ENCODE measurements around the gene PGA5. TPM values are rescaled to one million over a fixed set of nuclear protein-coding genes. Genes with fewer than 3 reads are reported as not detected.

The PGA5 gene
- total RNA-seq, 1 donor from 2014 or later, result not detected

- TF ChIP-seq CTCF (IDR thresholded peaks at IDR 0.05; ENCODE audit: borderline replicate concordance), result no peak
- H3K4me3 ChIP-seq, result no peak overlapping the region
- no peak for DNase-seq
- H3K27me3 ChIP-seq (ENCODE audit: low read depth), result no peaks in the 10 kb centered on the region
- intact Hi-C loops (cut with micrococcal nuclease), result no loop called here
- H3K9me3 ChIP-seq (replicated peaks), result no peaks in the 10 kb centered on the region
- no peaks in the 10 kb centered on the region for H3K4me1 ChIP-seq
- no peak overlapping the region for H3K27ac ChIP-seq (replicated peaks)
- H3K36me3 ChIP-seq, result no peaks in the 10 kb centered on the region
Observed at GRCh38 chr11:61268588-61269250, 27.7 kb downstream of the PGA5 start.

DNA sequence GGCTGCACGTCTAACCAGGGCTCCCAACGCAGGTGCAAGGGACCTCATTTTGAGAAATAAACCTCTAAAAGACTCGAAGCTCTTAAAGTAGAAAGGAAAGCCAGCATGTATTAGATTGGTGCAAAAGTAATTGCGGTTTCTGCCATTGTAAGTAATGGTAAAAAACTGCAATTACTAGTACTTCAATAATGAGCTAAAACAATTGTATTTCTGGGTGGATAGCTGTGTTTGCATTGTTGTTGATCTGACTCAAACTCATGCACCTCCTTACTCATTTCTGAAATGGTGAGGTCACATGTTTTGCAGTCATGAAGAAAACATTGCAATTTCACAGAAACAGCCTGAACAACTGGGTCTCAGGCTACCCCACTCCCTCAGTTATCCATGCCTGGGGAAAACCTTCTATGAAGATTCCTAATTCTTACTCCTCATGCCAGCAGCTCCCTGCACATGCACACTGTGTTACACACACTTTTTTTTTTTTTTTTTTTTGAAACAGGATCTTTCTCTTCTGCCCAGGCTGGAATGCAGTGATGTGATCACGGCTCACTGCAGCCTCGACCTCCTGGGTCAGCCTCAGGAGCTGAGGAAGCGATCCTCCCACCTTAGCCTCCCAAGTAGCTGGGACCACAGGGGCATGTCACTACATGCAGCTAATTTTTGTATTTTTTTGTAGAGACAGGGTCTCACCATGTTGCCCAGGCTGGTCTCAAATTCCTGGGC is 29.5 kb downstream of the PGA5 start:
- H3K4me1 ChIP-seq, result no peaks in the 10 kb centered on the region
- H3K27ac ChIP-seq (replicated peaks), result no peak overlapping the region
- H3K36me3 ChIP-seq, result no peaks in the 10 kb centered on the region
- no peak overlapping the region for H3K4me3 ChIP-seq
- TF ChIP-seq CTCF (IDR thresholded peaks at IDR 0.05; ENCODE audit: borderline replicate concordance), result no peak
- no peaks in the 10 kb centered on the region for H3K9me3 ChIP-seq (replicated peaks)
- intact Hi-C loops (cut with micrococcal nuclease), result no loop called here
- no peak for DNase-seq
- H3K27me3 ChIP-seq (ENCODE audit: low read depth), result no peaks in the 10 kb centered on the region

GRCh38 chr11:61272731-61273130 is 31.8 kb downstream of the PGA5 start:
- Histone ChIP-seq H3K4me1 (no peaks in the 10 kb centered on the region), H3K9me3 (replicated peaks) (no peaks in the 10 kb centered on the region), H3K4me3 (no peak overlapping the region), H3K27me3 (ENCODE audit: low read depth) (no peaks in the 10 kb centered on the region), H3K36me3 (no peaks in the 10 kb centered on the region), H3K27ac (replicated peaks) (no peak overlapping the region)
- intact Hi-C loops (cut with micrococcal nuclease), result no loop called here
- no peak for DNase-seq
- no peak for TF ChIP-seq CTCF (IDR thresholded peaks at IDR 0.05; ENCODE audit: borderline replicate concordance)

GRCh38 chr11:61273178-61274078 is 32.5 kb downstream of the PGA5 start:
- TF ChIP-seq CTCF (IDR thresholded peaks at IDR 0.05; ENCODE audit: borderline replicate concordance), result no peak
- intact Hi-C loops (cut with micrococcal nuclease), result no loop called here
- Histone ChIP-seq H3K9me3 (replicated peaks) (no peaks in the 10 kb centered on the region), H3K4me3 (no peak overlapping the region), H3K36me3 (no peaks in the 10 kb centered on the region), H3K27ac (replicated peaks) (no peak overlapping the region), H3K27me3 (ENCODE audit: low read depth) (no peaks in the 10 kb centered on the region), H3K4me1 (no peaks in the 10 kb centered on the region)
- DNase-seq, result no peak

DNA sequence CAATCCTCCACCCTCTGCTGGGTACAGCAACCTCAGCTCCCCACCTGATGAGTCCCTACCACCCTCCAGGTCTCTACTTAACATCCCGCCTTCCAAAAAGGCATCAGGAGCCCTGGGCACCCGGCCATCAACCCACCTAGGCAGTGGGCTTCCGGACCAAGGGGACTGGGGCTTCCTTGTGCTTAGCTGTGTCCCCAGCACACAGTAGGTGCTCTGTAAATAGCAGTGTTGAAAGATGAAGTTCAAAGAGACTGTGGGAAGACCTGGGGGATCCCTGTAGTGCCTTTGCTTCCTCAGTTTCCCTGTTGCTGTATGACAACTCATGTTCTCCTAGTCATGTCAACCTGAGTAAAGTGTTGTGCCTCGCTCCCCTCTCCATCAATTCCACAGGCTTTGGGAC is 33.1 kb downstream of the PGA5 start:
- intact Hi-C loops (cut with micrococcal nuclease), result no loop called here
- Histone ChIP-seq H3K36me3 (no peaks in the 10 kb centered on the region), H3K27ac (replicated peaks) (no peak overlapping the region), H3K4me3 (no peak overlapping the region), H3K27me3 (ENCODE audit: low read depth) (no peaks in the 10 kb centered on the region), H3K4me1 (no peaks in the 10 kb centered on the region), H3K9me3 (replicated peaks) (no peaks in the 10 kb centered on the region)
- TF ChIP-seq CTCF (IDR thresholded peaks at IDR 0.05; ENCODE audit: borderline replicate concordance), result no peak
- no peak for DNase-seq

Data from left ventricle myocardium inferior (tissue), 1 donor.